DMS 273 (cell line): ENCODE data around the gene NRP2.

ENCODE experiments used
- DNase-seq: peaks from one replicate; lab custom pipeline; 2025; ENCODE audit not compliant: unreplicated experiment; lab: John Stamatoyannopoulos, UW

The NRP2 gene

DNA sequence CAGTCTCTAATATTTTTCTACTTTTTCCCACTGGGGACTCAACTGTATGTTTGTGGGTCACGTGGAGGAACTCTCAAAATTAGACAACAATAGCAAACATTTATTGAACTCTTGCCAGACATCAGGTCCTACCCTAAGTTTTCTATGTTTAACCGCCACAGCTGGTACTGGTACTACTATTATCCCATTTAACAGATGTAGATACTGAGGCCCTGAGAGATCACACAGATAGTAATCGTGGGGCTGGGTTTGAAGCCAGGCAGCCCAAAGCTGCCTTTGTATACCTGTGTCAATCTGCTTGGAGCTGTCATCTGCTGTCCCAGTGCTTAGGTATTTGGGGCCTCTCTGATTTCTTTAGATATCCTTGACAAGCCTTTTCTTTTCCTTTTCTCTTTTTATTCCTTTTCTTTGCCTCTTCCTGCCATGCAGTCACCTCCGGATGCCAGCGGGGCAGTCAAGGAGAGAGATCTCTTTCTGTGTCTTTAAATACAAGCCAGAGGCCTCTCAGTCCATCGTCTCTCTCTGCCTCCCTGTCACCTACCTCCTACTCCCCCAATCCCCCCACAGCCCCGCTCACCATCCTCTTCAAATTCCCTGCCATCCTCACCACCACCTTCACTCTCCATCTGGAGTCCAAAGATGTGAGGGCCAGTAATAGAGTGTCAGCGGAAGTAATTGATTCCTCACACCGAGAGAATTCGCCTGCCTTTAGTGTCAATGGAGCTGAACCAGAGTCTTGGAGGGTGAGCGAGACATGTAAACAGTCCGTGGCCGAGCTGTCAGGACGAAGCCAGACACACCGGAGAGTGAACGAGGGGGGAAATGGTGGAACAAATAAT is 23.4 kb downstream of the NRP2 start:
- DNase-seq: no peak

DNA sequence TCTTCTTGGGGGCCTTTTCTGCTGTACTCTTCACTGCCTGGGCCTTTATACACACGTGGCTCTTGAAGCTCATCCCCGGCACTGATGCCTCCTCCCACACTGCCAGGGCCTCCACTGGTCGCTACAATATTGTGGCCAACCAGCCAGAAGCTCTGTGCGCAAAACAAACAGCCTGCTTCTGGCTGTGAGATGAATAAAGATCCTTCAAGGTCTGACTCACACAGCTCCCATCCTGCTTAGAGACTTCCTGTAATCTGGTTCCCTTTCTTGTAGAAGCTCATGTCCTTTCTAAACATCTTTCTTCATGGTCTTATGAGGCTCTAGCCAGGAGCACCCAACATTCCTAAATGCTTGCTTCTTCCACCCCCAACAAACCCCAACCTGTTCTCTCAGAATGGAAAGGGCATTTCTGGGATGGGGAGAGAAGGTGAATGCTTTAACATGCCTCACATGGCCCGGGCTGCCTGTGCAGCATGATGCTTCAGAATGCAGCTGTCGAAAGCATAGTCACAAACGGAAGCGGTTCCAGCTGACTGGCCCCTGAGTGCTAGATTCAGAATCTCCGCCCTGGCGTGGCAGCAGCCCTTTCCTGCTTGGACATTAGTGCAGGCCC is 24.6 kb downstream of the NRP2 start:
- no peak for DNase-seq

GRCh38 chr2:205708231-205708631 is 25.9 kb downstream of the NRP2 start:
- no peak for DNase-seq

GRCh38 chr2:205709319-205709718 is 27.0 kb downstream of the NRP2 start:
- no peak for DNase-seq

- no peak for DNase-seq
Observed at GRCh38 chr2:205712508-205712907, 30.2 kb downstream of the NRP2 start.

DNA sequence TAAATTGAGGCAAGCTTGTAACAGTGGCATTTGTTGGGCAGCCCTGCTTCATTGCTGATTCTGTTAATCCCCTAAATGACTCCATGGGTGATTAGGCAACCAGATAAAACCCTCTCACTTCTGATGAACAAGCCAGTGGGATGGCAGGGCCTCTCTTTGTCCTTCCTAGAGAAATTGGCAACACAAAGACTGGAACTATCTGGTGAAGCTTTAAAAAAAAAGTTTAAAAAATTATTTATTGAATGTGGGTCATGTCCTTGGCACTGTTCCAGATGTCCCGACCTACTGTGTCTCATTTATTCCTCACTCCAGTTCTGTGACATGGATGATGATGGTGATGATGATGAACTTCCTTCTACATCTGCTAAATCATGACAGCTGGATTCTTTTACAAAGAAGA is 30.8 kb downstream of the NRP2 start:
- no peak for DNase-seq

- no peak for DNase-seq
Observed at GRCh38 chr2:205714058-205714776, 31.9 kb downstream of the NRP2 start.

DNA sequence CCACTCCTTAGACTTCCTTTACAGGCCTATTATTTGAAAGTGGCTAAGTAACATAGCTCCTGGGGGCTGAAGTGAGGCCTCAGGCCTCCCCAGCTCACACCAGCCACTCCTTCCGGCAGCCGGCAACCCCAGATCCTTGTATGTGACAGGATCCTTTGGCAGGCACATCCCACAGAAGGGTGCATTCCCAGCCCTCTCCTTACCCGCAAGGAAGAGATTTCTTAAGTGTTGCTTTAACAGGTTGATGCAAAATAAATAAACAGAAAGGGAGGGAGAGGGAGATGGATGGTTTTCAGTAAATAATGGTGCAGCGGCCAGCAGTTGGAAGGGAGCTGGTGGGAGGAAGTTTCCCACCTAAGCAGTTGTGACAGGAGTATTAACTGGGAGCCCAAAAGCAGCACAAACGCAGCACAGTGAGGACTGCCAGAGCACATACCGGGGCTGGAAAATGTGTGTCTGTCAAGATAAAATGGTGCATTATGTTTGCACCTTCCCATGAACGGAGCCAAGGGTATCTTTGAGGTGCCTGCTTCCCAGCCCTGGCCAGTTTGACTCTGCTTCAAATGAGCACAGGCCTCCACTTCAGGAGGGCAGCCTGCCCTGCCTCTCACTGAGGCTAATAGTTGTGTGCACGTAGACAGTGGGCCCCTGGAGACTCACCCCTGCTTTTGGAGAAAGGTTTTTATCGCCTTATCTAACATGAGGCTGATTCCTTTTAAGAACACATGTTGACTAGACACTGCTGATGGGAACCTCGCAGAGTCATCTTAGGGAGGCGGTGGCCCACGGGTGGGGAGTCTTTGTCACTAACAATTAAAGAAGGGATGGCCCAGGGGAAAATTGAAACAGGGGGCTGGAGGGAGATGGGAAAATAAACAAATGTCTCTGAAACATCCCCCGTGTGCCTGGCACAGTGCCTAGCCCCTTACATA is 32.8 kb downstream of the NRP2 start:
- DNase-seq: no peak

GRCh38 chr2:205715831-205716525 is 33.7 kb downstream of the NRP2 start:
- DNase-seq: no peak

DNA sequence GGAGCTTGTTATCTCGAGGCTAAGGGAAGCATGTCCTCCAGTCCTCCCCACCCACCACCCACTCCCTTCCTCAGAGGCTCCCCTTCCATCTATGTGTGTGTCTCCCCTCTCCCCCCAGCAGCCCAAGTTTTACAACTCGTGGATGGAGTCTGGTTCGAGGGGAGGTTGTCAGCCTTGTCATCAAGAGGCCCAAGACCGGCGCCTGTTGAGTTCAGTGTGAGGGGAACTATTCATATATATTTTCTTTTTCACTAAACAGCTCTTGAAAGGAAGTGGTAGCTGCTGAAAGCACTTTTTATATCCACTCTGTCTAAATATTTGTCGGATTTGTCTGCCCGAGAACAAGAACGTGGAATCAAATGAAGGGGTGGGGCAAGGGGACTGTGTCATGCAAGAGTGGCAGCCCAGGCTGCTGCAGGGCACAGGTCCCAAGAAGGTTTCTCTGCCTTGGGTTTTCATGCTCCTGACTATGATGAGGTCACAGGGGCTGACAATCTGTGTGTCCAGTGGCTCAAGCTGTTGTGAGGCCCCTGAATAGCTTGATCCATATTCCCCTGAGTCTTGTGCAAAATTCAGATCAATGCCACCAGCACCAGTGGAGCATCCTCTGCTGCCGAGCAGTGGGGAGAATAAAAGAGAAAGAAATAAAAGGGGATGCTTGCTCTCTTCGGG is 35.0 kb downstream of the NRP2 start:
- no peak for DNase-seq

DNA sequence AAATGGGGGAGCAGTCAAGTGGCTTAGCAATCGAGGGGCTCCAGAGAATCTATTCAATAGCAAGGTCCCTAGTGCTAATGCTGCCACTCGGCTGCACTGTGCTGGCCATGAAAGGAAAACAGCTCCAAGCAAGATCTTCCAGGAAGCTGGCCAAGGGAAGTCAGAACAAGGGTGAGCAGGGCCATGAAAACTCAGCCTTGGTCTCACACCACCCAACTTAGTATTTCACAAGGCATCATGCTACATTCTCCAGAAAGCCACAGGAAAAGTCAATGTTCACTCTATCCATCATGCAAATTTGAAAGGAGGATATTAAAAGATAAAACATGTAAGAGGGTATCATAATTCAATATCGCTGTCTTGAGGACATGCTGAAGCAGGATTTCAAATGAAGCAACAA is 35.7 kb downstream of the NRP2 start:
- DNase-seq: no peak

DNA sequence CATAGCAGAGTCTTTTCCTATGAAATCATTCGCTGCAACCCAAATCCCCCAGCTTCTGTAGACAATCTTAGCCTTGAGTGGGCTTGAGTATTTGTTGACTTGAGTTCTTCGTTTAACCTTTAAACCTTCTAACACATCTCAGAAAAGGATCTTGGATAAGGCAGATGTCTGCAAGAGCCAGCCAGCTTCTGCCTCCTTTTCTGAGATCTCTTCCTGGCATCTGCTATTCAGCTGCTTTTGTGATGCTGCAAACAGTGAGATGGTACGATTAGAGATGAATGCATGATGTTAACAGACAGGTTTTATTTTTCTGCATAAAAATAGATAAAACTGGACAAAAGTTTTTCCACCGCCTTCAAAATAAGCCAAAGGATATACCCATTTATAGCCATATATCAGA is 37.5 kb downstream of the NRP2 start:
- no peak for DNase-seq

- DNase-seq: no peak
Observed at GRCh38 chr2:205720451-205720902, 38.2 kb downstream of the NRP2 start.

- DNase-seq: peak; percentile 22
Observed at GRCh38 chr2:205721057-205721449, 38.8 kb downstream of the NRP2 start.

- no peak for DNase-seq
Observed at GRCh38 chr2:205722283-205722918, 40.1 kb downstream of the NRP2 start.

GRCh38 chr2:205723179-205723578 is 40.9 kb downstream of the NRP2 start:
- DNase-seq: no peak

GRCh38 chr2:205725059-205725458 is 42.8 kb downstream of the NRP2 start:
- no peak for DNase-seq

GRCh38 chr2:205726506-205726905 is 44.2 kb downstream of the NRP2 start:
- DNase-seq: no peak

GRCh38 chr2:205727174-205727573 is 44.9 kb downstream of the NRP2 start:
- DNase-seq: no peak
